Fibroblast of pulmonary artery (primary cell): ENCODE measurements around the gene PDZD2.
"Not testable (repeated sequence)": the region's sequence is repeated elsewhere in the genome, so short reads cannot be mapped to it uniquely, and the experiment has no call there.

ENCODE experiments used
- DNase-seq: peaks from one replicate; pipeline ENCODE4 v3.0.0-alpha.2; 2010; ENCODE audit warnings: low read depth
- H3K4me3 ChIP-seq: replicated peaks from 2 replicates; pipeline ENCODE4 v1.5.1; 2011; ENCODE audit warnings: low read depth, mild to moderate bottlenecking, control low read depth, low read length, moderate library complexity
- TF ChIP-seq, protein P1 (sequence below): IDR thresholded peaks from 2 replicates; pipeline ENCODE4 v1.5.1; 2011; ENCODE audit warnings: mild to moderate bottlenecking, control low read depth, low read length, inconsistent platforms; ENCODE audit errors: missing control alignments

Gene PDZD2

GRCh38 chr5:31763424-31763823, 124.5 kb downstream of the PDZD2 start:
- no peak overlapping the region for H3K4me3 ChIP-seq
- DNase-seq = no peak
- TF ChIP-seq, protein P1, sequence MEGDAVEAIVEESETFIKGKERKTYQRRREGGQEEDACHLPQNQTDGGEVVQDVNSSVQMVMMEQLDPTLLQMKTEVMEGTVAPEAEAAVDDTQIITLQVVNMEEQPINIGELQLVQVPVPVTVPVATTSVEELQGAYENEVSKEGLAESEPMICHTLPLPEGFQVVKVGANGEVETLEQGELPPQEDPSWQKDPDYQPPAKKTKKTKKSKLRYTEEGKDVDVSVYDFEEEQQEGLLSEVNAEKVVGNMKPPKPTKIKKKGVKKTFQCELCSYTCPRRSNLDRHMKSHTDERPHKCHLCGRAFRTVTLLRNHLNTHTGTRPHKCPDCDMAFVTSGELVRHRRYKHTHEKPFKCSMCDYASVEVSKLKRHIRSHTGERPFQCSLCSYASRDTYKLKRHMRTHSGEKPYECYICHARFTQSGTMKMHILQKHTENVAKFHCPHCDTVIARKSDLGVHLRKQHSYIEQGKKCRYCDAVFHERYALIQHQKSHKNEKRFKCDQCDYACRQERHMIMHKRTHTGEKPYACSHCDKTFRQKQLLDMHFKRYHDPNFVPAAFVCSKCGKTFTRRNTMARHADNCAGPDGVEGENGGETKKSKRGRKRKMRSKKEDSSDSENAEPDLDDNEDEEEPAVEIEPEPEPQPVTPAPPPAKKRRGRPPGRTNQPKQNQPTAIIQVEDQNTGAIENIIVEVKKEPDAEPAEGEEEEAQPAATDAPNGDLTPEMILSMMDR = no peak

DNA sequence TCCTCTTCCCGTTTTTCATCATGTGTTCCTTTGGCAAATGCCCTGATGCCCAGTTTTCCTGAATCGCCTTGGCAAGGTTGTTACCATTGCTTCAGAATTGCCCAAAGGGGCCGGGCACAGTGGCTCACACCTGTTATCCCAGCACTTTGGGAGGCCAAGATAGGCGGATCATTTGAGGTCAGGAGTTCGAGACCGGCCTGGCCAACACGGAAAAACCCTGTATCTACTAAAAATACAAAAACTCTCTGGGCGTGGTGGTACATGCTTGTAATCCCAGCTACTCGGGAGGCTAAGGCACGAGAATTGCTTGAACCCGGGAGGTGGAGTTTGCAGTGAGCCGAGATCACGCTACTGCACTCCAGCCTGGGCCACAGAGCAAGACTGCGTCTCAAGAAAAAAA, 125.8 kb downstream of the PDZD2 start:
- DNase-seq, H3K4me3 ChIP-seq: not testable (repeated sequence)

- TF ChIP-seq, protein P1 = no peak
- H3K4me3 ChIP-seq = no peak overlapping the region
- DNase-seq = no peak
Observed at GRCh38 chr5:31767335-31768031, 128.6 kb downstream of the PDZD2 start.

GRCh38 chr5:31768046-31768445, 129.1 kb downstream of the PDZD2 start:
- TF ChIP-seq, protein P1 = no peak
- no peak overlapping the region for H3K4me3 ChIP-seq
- no peak for DNase-seq

GRCh38 chr5:31768784-31769183, 129.9 kb downstream of the PDZD2 start:
- TF ChIP-seq, protein P1 = no peak
- no peak overlapping the region for H3K4me3 ChIP-seq
- DNase-seq = no peak

- DNase-seq = no peak
- no peak overlapping the region for H3K4me3 ChIP-seq
- TF ChIP-seq, protein P1 = no peak
Observed at GRCh38 chr5:31769530-31769929, 130.6 kb downstream of the PDZD2 start.

DNA sequence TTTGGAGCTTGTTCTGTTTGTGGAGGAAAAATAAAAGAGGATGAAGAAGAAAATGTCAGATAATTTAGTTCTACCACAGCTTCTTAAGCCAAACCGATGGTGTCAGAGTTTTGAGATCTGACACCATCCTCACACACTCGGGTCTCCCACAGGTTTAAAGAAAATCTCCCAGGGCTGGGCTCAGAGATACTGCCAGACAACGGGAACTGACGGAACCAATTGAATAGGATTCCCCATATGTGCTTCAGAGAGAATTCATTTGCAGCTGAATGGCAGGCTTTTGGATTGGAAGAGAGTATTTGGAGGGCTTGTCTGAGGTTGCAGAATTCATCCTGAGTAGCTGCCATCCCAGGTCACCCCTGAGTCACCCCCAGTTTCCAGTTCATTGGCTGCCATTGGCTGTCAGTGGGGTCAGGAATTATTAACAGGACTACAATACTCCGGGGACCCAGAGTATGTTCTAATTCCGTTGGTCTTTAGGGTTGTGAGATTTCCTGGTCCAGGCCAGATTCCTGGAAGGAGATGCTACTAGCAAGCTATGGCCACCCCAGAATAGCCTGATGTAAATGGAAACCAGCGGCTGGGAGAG, 131.3 kb downstream of the PDZD2 start:
- no peak overlapping the region for H3K4me3 ChIP-seq
- TF ChIP-seq, protein P1 = no peak
- no peak for DNase-seq
